COLO829 (cell line): ENCODE data around the gene KIF16B.
"Not testable (repeated sequence)": the region's sequence is repeated elsewhere in the genome, so short reads cannot be mapped to it uniquely, and the experiment has no call there.

Source experiments
- DNase-seq: peaks from one replicate; pipeline ENCODE4 v3.0.0; 2012; ENCODE audit warnings: low spot score

The KIF16B gene

GRCh38 chr20:16257813-16258430 lies 315.3 kb downstream of the KIF16B start:
- no peak for DNase-seq

DNA sequence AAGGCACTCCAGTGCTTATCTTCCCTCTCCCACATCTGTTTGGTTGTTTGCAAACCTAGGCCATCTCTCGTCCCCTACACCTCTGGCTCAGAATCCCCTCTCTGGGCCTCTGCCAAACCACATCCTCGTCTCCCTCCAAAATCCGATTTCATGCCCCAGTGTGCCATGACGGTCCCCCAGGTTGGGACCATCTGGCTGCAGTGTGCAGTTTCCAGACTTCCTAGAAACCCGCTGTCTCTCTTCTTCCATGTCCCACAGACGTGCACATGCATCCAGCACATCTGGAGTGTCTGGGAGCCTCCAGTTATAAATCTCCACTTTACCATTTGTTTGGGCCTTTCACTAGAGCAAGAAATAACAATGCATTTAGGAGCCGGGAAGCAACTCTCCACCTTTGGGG lies 316.2 kb downstream of the KIF16B start:
- no peak for DNase-seq

- DNase-seq = no peak
These were observed 326.4 kb downstream of the KIF16B start for GRCh38 chr20:16246870-16247269.

DNA sequence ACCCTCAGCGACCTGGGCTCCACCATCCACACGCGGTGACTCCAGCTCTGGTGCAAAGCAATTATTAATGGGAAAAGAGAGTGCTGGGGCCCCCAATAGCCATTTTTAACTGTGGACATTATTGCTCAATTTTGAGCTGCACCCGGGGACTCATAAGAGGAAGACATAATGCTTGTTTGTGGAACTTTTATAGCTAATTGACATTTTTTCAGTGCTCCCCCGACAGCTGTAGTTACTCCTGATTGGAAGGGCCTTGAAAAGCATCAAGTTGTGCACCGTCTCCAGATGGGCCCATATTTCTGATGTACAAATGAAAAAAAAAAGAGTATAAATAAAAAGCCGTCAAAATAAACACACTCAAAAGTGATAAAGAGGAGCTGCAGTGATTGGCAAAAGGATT lies 327.0 kb downstream of the KIF16B start:
- DNase-seq = no peak

GRCh38 chr20:16245879-16246278 lies 327.4 kb downstream of the KIF16B start:
- no peak for DNase-seq

DNA sequence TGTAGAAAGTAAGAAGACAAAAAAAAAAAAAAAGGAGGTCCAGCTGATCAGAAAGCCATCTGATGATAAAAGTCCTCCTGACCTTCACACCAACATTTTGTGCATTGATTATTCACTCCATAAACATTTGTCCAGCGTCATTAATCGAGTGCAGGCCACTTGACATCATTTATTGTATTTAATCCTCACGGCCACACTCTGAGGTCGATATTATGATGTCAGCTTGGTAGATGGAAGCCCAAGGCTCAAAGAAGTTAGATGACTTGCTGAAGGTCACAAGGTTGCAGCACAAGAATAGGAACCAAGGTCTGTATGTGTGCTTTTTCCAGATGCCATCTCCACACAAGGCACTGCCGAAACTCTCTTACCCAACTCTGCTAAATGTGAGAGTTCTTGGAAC lies 328.4 kb downstream of the KIF16B start:
- DNase-seq = no peak

- DNase-seq = no peak
These were observed 329.8 kb downstream of the KIF16B start for GRCh38 chr20:16243470-16243869.

GRCh38 chr20:16241911-16242310 lies 331.3 kb downstream of the KIF16B start:
- DNase-seq = no peak

- no peak for DNase-seq
These were observed 332.9 kb downstream of the KIF16B start for GRCh38 chr20:16240355-16240754.

GRCh38 chr20:16236589-16237241 lies 336.5 kb downstream of the KIF16B start:
- no peak for DNase-seq

- no peak for DNase-seq
These were observed 342.8 kb downstream of the KIF16B start for GRCh38 chr20:16230402-16230801.

DNA sequence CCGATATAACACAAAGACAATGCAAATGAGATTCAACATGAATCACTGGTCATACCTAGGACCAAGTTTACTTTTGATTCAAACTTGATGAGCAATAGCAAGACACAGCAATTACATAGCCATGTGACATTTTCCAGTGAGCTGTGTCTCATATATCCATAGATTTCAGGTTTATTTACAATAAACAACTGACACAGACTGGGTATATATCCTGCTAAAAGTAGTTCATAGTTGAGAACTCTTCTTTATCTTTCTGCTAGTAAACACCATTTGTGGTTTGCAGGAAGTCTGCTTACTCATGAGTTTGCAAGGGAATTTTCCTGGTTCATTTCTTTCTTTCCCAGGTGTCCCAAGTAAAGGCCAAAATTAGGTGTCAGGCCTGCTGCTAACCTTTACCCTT lies 343.4 kb downstream of the KIF16B start:
- no peak for DNase-seq

DNA sequence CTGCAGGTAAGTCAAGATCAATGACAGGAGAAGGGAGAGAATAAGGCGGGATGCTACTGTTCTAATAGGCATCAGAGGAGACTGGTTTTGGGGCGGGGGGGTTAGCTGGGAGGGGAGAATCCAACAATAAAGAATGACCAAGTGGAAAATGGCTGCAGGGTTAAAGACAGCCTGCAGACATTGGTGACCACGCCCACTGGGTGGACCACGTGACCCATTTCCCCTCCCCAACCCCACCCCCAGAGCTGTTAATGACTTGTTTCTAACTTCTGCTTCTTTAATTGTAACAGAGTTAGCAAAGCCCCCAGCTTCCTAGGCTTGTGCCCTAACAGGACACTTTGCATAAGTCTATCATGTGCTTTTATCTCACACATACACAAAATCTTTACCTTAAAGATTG lies 344.5 kb downstream of the KIF16B start:
- no peak for DNase-seq

- DNase-seq = not testable (repeated sequence)
These were observed 346.3 kb downstream of the KIF16B start for GRCh38 chr20:16226961-16227360.

- no peak for DNase-seq
These were observed 348.4 kb downstream of the KIF16B start for GRCh38 chr20:16224836-16225235.

GRCh38 chr20:16222859-16223411 lies 350.3 kb downstream of the KIF16B start:
- DNase-seq = no peak
